ENCODE measurements around the gene IRX4. TPM values are rescaled to one million over a fixed set of nuclear protein-coding genes. Genes with fewer than 3 reads are reported as not detected.

The IRX4 gene
- total RNA-seq, 2 donors from 2014 or later: 0.22 TPM; not detected in 1

- no peak overlapping the region for H3K27ac Mint-ChIP-seq
- Histone ChIP-seq H3K27ac (ENCODE audit: low read depth, low read length) (no peak overlapping the region), H3K4me1 (ENCODE audit: control insufficient read depth, insufficient read depth, low read length) (no peaks in the 10 kb centered on the region), H3K4me3 (ENCODE audit: low read length) (no peak overlapping the region), H3K27me3 (ENCODE audit: control insufficient read depth, insufficient read depth, low read length, poor library complexity, severe bottlenecking) (peaks cover 27% of the 10 kb centered on the region), H3K9me3 (ENCODE audit: control insufficient read depth, low read length) (no peaks in the 10 kb centered on the region), H3K36me3 (ENCODE audit: control insufficient read depth, insufficient read depth, low read length) (no peaks in the 10 kb centered on the region), H3K9ac (ENCODE audit: extremely low read depth, low read length, poor library complexity, severe bottlenecking) (no peak overlapping the region)
- peaks cover 16% of the 10 kb centered on the region for H3K27me3 Mint-ChIP-seq (ENCODE audit: insufficient read depth)
- H3K36me3 Mint-ChIP-seq (ENCODE audit: low read depth): no peaks in the 10 kb centered on the region
- peak; percentile 33 for DNase-seq
- H3K9me3 Mint-ChIP-seq: no peaks in the 10 kb centered on the region
- H3K4me3 Mint-ChIP-seq: no peak overlapping the region
- 90 to 92% methylated on average over 19 to 30 of the region's 30 CpGs for WGBS, 2 experiments (ENCODE audit: insufficient coverage in 1 of 2, insufficient read length in 1 of 2)
- TF ChIP-seq CTCF (conservative IDR thresholded peaks at IDR 0.05): no peak
- H3K4me1 Mint-ChIP-seq: no peaks in the 10 kb centered on the region
Observed at GRCh38 chr5:1926471-1927341, 44.0 kb upstream of the IRX4 start.

GRCh38 chr5:1926071-1926440, 43.3 kb upstream of the IRX4 start:
- 74% methylated on average over 4 of the region's 5 CpGs; no CpG with 5 or more reads in 1 of the 2 experiments for WGBS, 2 experiments (ENCODE audit: insufficient coverage in 1 of 2, insufficient read length in 1 of 2)
- Histone ChIP-seq H3K9ac (ENCODE audit: extremely low read depth, low read length, poor library complexity, severe bottlenecking) (no peak overlapping the region), H3K36me3 (ENCODE audit: control insufficient read depth, insufficient read depth, low read length) (no peaks in the 10 kb centered on the region), H3K4me1 (ENCODE audit: control insufficient read depth, insufficient read depth, low read length) (no peaks in the 10 kb centered on the region), H3K4me3 (ENCODE audit: low read length) (no peak overlapping the region), H3K27ac (ENCODE audit: low read depth, low read length) (no peak overlapping the region), H3K9me3 (ENCODE audit: control insufficient read depth, low read length) (no peaks in the 10 kb centered on the region), H3K27me3 (ENCODE audit: control insufficient read depth, insufficient read depth, low read length, poor library complexity, severe bottlenecking) (peaks cover 20% of the 10 kb centered on the region)
- Mint-ChIP-seq H3K4me1 (no peaks in the 10 kb centered on the region), H3K27ac (no peak overlapping the region), H3K27me3 (ENCODE audit: insufficient read depth) (peaks cover 12% of the 10 kb centered on the region), H3K4me3 (no peak overlapping the region), H3K36me3 (ENCODE audit: low read depth) (no peaks in the 10 kb centered on the region), H3K9me3 (no peaks in the 10 kb centered on the region)
- TF ChIP-seq CTCF (conservative IDR thresholded peaks at IDR 0.05): no peak
- DNase-seq: peak; percentile 30

- peak; percentile 32 for DNase-seq
- Mint-ChIP-seq H3K27ac (no peak overlapping the region), H3K27me3 (ENCODE audit: insufficient read depth) (peaks cover 12% of the 10 kb centered on the region), H3K4me1 (no peaks in the 10 kb centered on the region), H3K36me3 (ENCODE audit: low read depth) (no peaks in the 10 kb centered on the region), H3K9me3 (no peaks in the 10 kb centered on the region), H3K4me3 (no peak overlapping the region)
- no peaks in the 10 kb centered on the region for H3K9me3 ChIP-seq (ENCODE audit: control insufficient read depth, low read length)
- WGBS, 2 experiments (ENCODE audit: insufficient coverage in 1 of 2, insufficient read length in 1 of 2): 86% methylated on average over 22 to 25 of the region's 25 CpGs
- no peak for TF ChIP-seq CTCF (conservative IDR thresholded peaks at IDR 0.05)
- H3K27ac ChIP-seq (ENCODE audit: low read depth, low read length): no peak overlapping the region
- H3K4me1 ChIP-seq (ENCODE audit: control insufficient read depth, insufficient read depth, low read length): no peaks in the 10 kb centered on the region
- no peaks in the 10 kb centered on the region for H3K36me3 ChIP-seq (ENCODE audit: control insufficient read depth, insufficient read depth, low read length)
- H3K27me3 ChIP-seq (ENCODE audit: control insufficient read depth, insufficient read depth, low read length, poor library complexity, severe bottlenecking): peaks cover 14% of the 10 kb centered on the region
- H3K4me3 ChIP-seq (ENCODE audit: low read length): no peak overlapping the region
- H3K9ac ChIP-seq (ENCODE audit: extremely low read depth, low read length, poor library complexity, severe bottlenecking): no peak overlapping the region
Observed at GRCh38 chr5:1925111-1926070, 42.7 kb upstream of the IRX4 start.

Data from endodermal cell (in vitro differentiated cells).